Hypothalamus (tissue), 51 donors: ENCODE results near the gene VANGL1.
A peak's percentile ranks its signal among the peaks of the same experiment; 100 is the strongest.

Experiments used
- DNase-seq, 51 donors: peaks; one replicate each; lab custom pipeline; 2025; lab: John Stamatoyannopoulos, UW

The VANGL1 gene

DNA sequence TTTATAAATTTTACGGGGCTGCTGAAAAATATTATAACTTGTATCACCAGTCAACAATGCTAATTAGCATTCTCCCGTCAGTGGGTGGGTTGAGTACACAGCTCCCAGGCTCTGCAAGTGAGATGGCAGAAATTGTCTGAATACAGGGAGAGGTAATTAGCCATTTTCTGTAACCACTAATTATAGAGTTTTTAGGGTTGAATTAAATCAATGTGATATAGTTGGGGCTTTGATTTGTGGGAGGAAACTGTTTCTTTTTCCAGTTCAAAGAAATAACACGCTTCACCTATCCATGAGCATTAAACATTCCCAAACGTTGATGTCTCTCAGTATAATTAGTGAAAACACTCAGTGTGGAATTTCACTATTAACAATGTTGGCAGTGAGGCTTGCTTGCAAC, 1.5 kb downstream of the VANGL1 start:
- DNase-seq = no peak

- no peak for DNase-seq
These were observed 1.9 kb downstream of the VANGL1 start for GRCh38 chr1:115643666-115644065.

DNA sequence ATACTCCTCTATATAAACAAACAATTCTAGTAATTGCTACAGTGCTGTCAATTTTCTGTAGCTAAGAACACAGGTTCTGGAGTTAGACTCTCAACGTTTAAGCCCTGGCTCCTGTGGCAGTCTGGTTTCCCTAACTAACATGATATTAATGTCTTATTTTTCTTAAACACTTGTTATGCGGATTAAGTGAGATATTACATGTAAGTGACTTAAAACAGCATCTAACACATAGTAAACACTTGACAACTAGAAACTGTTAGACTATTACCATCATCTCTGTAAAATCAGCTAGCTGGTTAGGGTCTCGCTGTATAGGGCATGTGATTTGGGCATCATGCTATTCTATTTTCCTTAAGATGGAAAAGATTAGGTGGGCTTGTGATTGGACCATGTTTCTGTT, 2.3 kb downstream of the VANGL1 start:
- no peak for DNase-seq

GRCh38 chr1:115647047-115647446, 5.3 kb downstream of the VANGL1 start:
- DNase-seq = no peak

GRCh38 chr1:115647507-115647906, 5.7 kb downstream of the VANGL1 start:
- DNase-seq = no peak

GRCh38 chr1:115647919-115648650, 6.3 kb downstream of the VANGL1 start:
- no peak for DNase-seq

- no peak for DNase-seq
These were observed 7.2 kb downstream of the VANGL1 start for GRCh38 chr1:115648717-115649691.

- no peak for DNase-seq
These were observed 8.2 kb downstream of the VANGL1 start for GRCh38 chr1:115649964-115650363.

- no peak for DNase-seq
These were observed 9.2 kb downstream of the VANGL1 start for GRCh38 chr1:115650961-115651360.

DNA sequence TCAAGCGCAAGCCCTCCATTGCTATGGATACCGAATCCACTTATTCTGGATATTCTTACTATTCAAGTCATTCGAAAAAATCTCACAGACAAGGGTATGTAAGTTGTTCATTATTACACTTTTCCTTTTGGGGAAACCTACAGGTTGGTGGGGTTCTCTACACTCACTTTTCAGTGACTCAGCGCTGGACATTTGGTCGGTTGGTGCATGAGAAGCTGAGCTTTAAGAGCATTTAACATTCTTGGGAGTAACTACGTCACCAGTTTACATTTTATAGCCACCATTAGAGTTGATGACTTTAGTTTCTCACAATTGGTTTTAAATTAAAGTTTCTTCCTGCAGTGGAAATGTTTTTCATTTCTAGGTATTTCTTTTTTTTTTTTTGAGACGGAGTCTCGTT, 9.6 kb downstream of the VANGL1 start:
- no peak for DNase-seq

- no peak for DNase-seq
These were observed 10.5 kb downstream of the VANGL1 start for GRCh38 chr1:115652236-115652788.

- no peak for DNase-seq
These were observed 12.4 kb downstream of the VANGL1 start for GRCh38 chr1:115654125-115654524.

GRCh38 chr1:115654663-115655305, 13.0 kb downstream of the VANGL1 start:
- DNase-seq = peak in 10 of 51 donors; percentile 2 to 32 (median 16)

- DNase-seq = no peak
These were observed 13.5 kb downstream of the VANGL1 start for GRCh38 chr1:115655306-115655663.

- DNase-seq = no peak
These were observed 14.1 kb downstream of the VANGL1 start for GRCh38 chr1:115655916-115656315.

DNA sequence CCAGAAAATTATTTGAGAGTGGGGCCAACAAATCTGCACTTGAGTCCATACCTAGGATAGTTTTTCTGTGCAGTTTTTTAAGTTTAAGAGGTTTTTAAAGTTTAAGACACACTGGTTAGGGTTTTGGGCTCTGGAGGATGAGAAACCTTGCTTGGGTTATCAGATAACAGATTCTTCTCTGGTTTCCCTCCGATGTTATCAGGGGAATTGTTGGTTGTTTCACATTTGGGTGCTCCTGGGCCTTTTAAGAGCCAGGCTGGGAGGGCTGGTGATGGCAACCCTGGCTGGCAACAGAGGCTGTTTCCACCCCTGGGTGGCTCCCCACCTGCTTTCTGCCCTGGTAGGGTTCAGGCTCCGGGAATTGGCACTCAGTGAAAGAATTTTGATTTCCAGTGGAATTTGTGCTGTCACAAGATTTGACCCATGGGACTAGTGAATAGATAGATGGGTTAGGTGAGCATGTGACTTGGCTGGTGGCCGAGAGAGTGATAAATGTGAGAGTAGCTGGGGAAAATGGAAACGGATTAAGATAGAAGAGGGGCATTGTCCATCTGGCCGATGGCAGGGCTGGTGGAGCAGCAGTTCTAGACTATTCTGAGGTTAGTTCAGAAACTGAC, 14.8 kb downstream of the VANGL1 start:
- no peak for DNase-seq

GRCh38 chr1:115658646-115659045, 16.9 kb downstream of the VANGL1 start:
- DNase-seq = no peak

DNA sequence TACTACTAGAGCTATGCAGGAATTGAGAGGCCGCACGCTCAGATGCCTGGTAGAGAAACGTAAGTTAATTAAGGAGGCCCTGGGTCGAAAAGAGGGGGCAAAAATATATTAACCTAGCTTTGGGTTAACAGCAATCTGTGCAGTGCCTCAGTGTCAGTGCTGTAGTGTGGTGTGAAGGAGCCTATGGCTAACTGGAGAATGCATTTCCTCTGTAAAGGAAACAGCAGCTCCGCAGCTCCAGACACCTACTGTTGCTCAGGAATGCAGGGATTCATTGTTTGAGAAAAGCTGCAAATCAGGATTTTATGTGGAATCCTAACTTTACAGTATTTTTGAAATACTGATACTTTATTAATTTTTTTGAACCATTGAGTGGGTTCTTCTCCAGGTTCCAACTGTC, 18.4 kb downstream of the VANGL1 start:
- DNase-seq = no peak

DNA sequence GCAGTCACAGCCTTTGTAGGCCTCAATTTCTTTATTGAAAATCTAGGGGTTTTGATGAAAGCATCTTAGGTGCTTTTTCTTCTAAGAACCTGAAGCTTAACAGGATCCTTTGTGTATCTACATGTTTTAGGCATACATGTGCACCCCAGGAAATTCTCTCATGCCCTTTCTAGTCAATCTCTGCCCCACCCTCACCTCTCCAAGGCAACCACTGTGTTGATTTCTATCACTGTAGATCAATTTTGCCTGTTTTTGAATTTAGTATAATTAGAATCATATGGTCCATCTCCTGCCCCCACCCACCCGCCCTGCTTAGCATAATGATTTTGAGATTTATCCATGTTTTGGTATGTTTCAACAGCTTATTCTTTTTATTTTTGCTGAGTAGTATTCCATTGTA, 19.4 kb downstream of the VANGL1 start:
- no peak for DNase-seq

DNA sequence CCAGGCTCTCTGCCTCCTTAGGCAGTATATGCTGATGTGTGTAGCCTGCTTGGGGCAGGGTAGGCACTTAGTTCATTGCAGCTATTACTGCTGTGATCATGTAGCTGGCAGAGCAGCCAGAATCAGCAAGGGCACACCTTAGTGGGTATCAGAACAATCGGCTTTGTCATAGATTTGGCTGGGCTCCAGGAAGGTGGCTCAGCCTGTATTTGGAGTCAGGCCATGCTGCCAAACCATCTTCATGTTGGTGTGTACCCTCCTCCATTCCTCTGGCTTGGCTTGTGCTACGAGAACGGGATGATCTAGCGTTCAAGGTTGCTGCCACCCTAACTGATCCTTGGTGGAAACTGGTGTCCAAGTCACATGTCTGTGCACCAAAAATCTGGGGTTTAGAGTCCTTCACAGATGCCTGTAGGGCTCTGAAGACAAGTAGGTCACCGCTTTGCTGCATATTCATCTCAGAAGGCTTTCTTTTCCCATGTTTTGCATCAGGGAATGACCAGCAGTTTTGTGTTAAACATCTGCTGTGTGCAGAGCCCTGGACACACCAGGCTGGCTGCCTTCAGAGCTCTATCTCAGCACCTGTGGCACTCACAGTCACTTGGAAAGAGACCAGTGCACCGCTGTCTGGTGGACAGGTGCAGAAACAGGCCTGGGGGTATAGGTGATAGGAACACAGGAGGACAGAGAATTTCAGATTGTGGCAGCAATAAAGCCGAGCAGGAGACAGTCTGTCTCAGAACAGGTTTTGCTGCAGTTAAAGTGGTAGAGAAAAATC, 23.7 kb downstream of the VANGL1 start:
- no peak for DNase-seq
